HCT116 (cell line): Measurements from ENCODE around the gene VCPKMT. TPM values are rescaled to one million over a fixed set of nuclear protein-coding genes. Genes with fewer than 3 reads are reported as not detected.

Experiments
- ATAC-seq: fragments of 200-7000 bp; cut with Tn5 transposase; 2 replicates; pipeline ENCODE4 v1.9.1; 2020; ENCODE audit warnings: mild to moderate bottlenecking, moderate library complexity
- BruUV-seq: library from RNA; stranded (reverse); fragments of 400-500 nt; replicated peaks from 2 replicates; lab custom pipeline; 2021; lab: Mats Ljungman, UMichigan
- CTCF ChIA-PET: fragments of 300-600 bp; sonication (Branson Sonifier 250); formaldehyde crosslinking; loops from one replicate; lab custom pipeline; 2021; ENCODE audit warnings: antibody characterized with exemption; lab: Charles Lee
- POLR2A ChIA-PET: fragments of 300-600, 350-600 bp; sonication (Branson Sonifier 250); formaldehyde crosslinking; loops from one replicate; lab custom pipeline; 2021; ENCODE audit warnings: antibody characterized with exemption; lab: Charles Lee
- RAD21 ChIA-PET, 2 experiments: fragments of 300-600 bp; sonication (Branson Sonifier 250); formaldehyde crosslinking; loops; one replicate each; lab custom pipeline; 2023; ENCODE audit warnings: low total read pairs in 2 of 2; ENCODE audit not compliant: uncharacterized antibody in 2 of 2, unreplicated experiment in 2 of 2, low non-redundant PET in 1 of 2; lab: Charles Lee
- DNase-seq: peaks from one replicate; pipeline ENCODE4 v3.0.0-alpha.2; 2010; ENCODE audit warnings: low read depth, low spot score
- H2AFZ ChIP-seq: fragments of 200-600 bp; shearing (Covaris generic), sonication (generic); 2 replicates; pipeline ENCODE4 v1.6.1; 2017; ENCODE audit warnings: low read depth, mixed run types, mixed read lengths, antibody characterized with exemption, low read length; ENCODE audit not compliant: poor library complexity, severe bottlenecking
- H3K27ac ChIP-seq: 2 replicates; pipeline ENCODE4 v1.5.1; 2012; ENCODE audit warnings: low read depth, low read length
- H3K27me3 ChIP-seq: fragments of 200-600 bp; sonication (generic); 2 replicates; pipeline ENCODE4 v1.6.1; 2016; ENCODE audit warnings: mixed run types, low read length, mixed read lengths; ENCODE audit not compliant: insufficient read depth
- H3K36me3 ChIP-seq, 2 experiments: fragments of 200-500 bp in 1 of 2; fragments of 200-600 bp in 1 of 2; sonication (Bioruptor generic) in 1 of 2; sonication (generic) in 1 of 2; 2 replicates each; pipeline versions ENCODE4 v1.5.1 to v1.6.1; 2014 to 2016; ENCODE audit warnings: low read length in 2 of 2, inconsistent platforms in 1 of 2, mixed read lengths in 1 of 2, mixed run types in 1 of 2; ENCODE audit not compliant: insufficient read depth in 2 of 2, control insufficient read depth in 1 of 2
- H3K4me1 ChIP-seq, 2 experiments: fragments of 200-600 bp in 1 of 2; sonication (generic) in 1 of 2; 2 replicates each; pipeline versions ENCODE4 v1.5.1 to v1.6.1; 2012 to 2017; ENCODE audit warnings: low read length in 2 of 2, inconsistent platforms in 1 of 2, mild to moderate bottlenecking in 1 of 2, mixed read lengths in 1 of 2, mixed run types in 1 of 2, moderate library complexity in 1 of 2; ENCODE audit not compliant: insufficient read depth in 2 of 2, control insufficient read depth in 1 of 2
- H3K4me2 ChIP-seq: fragments of 200-600 bp; sonication (generic); 2 replicates; pipeline ENCODE4 v1.6.1; 2017; ENCODE audit warnings: mixed run types, low read length, mixed read lengths
- H3K4me3 ChIP-seq, 2 experiments: fragments of 200-600 bp in 1 of 2; sonication (generic) in 1 of 2; replicated peaks in 1 of 2; 2 replicates each; pipeline ENCODE4 v1.5.1; 2011 to 2016; ENCODE audit warnings: low read length in 2 of 2, control low read depth in 1 of 2, low read depth in 1 of 2, mild to moderate bottlenecking in 1 of 2, mixed read lengths in 1 of 2, mixed run types in 1 of 2
- H3K79me2 ChIP-seq: fragments of 200-600 bp; sonication (generic); 2 replicates; pipeline ENCODE4 v1.6.1; 2017; ENCODE audit warnings: mild to moderate bottlenecking, mixed run types, low read length, moderate library complexity, mixed read lengths; ENCODE audit not compliant: insufficient read depth
- H3K9ac ChIP-seq: fragments of 200-600 bp; sonication (generic); 2 replicates; pipeline ENCODE4 v1.6.1; 2016; ENCODE audit warnings: low read length, mixed read lengths
- H3K9me2 ChIP-seq: fragments of 200-600 bp; sonication (generic), shearing (Covaris generic); 2 replicates; pipeline ENCODE4 v1.6.1; 2017; ENCODE audit warnings: mixed run types, mild to moderate bottlenecking, moderate library complexity; ENCODE audit not compliant: insufficient read depth
- H3K9me3 ChIP-seq, 2 experiments: fragments of 200-500 bp in 1 of 2; fragments of 200-600 bp in 1 of 2; sonication (Bioruptor generic) in 1 of 2; sonication (generic) in 1 of 2; 2 replicates each; pipeline ENCODE4 v1.6.1; 2014 to 2017; ENCODE audit warnings: low read length in 2 of 2, mixed read lengths in 2 of 2, inconsistent platforms in 1 of 2, low read depth in 1 of 2, mild to moderate bottlenecking in 1 of 2, mixed run types in 1 of 2, moderate library complexity in 1 of 2; ENCODE audit not compliant: control insufficient read depth in 1 of 2, insufficient read depth in 1 of 2
- H4K20me1 ChIP-seq: fragments of 200-600 bp; sonication (generic), shearing (Covaris generic); 2 replicates; pipeline ENCODE4 v1.6.1; 2017; ENCODE audit warnings: mixed run types, mild to moderate bottlenecking, moderate library complexity; ENCODE audit not compliant: insufficient read depth
- CBX3 ChIP-seq: IDR thresholded peaks from 2 replicates; pipeline ENCODE4 v1.6.1; 2012; ENCODE audit warnings: low read depth
- CEBPB ChIP-seq: IDR thresholded peaks from 2 replicates; pipeline ENCODE4 v1.6.1; 2012; ENCODE audit warnings: low read depth
- EGR1 ChIP-seq: IDR thresholded peaks from 2 replicates; pipeline ENCODE4 v1.6.1; 2012; ENCODE audit warnings: low read depth
- ELF1 ChIP-seq: IDR thresholded peaks from 2 replicates; pipeline ENCODE4 v1.6.1; 2012; ENCODE audit warnings: low read depth, borderline replicate concordance
- EZH2 ChIP-seq: fragments of 200-600 bp; sonication (generic); IDR thresholded peaks from 2 replicates; pipeline ENCODE4 v1.6.1; 2017; ENCODE audit warnings: antibody characterized with exemption, mixed run types
- EZH2phosphoT487 ChIP-seq: fragments of 200-600 bp; IDR thresholded peaks from 2 replicates; pipeline ENCODE4 v1.6.1; 2018; ENCODE audit warnings: antibody characterized with exemption, borderline replicate concordance
- FOSL1 ChIP-seq: IDR thresholded peaks from 2 replicates; pipeline ENCODE4 v1.6.1; 2012; ENCODE audit warnings: low read depth
- JUND ChIP-seq: IDR thresholded peaks from 2 replicates; pipeline ENCODE4 v1.6.1; 2012
- POLR2A ChIP-seq: IDR thresholded peaks from 2 replicates; pipeline ENCODE4 v1.7.0; 2011; ENCODE audit warnings: borderline replicate concordance; ENCODE audit not compliant: insufficient read depth, insufficient read length; ENCODE audit errors: extremely low read depth
- POLR2AphosphoS5 ChIP-seq: IDR thresholded peaks from 2 replicates; pipeline ENCODE4 v1.6.1; 2011; ENCODE audit warnings: mild to moderate bottlenecking, low read depth, low read length, moderate library complexity
- RAD21 ChIP-seq: IDR thresholded peaks from 2 replicates; pipeline ENCODE4 v1.6.1; 2012; ENCODE audit warnings: low read depth, mild to moderate bottlenecking
- SIN3A ChIP-seq: IDR thresholded peaks from 2 replicates; pipeline ENCODE4 v1.6.1; 2012; ENCODE audit warnings: low read depth
- SRF ChIP-seq: IDR thresholded peaks from 2 replicates; pipeline ENCODE4 v1.6.1; 2012; ENCODE audit warnings: low read depth
- TCF7L2 ChIP-seq: IDR thresholded peaks from 2 replicates; pipeline ENCODE4 v1.7.0; 2011; ENCODE audit warnings: borderline replicate concordance, inconsistent platforms; ENCODE audit not compliant: insufficient read depth, insufficient read length; ENCODE audit errors: extremely low read depth
- YY1 ChIP-seq: IDR thresholded peaks from 2 replicates; pipeline ENCODE4 v1.6.1; 2011; ENCODE audit warnings: low read length, low read depth, moderate library complexity, mild to moderate bottlenecking; ENCODE audit not compliant: insufficient replicate concordance; ENCODE audit errors: extremely low read depth
- ZFX ChIP-seq: fragments of 450-650 bp; IDR thresholded peaks from 2 replicates; pipeline ENCODE4 v1.6.1; 2017
- ZNF274 ChIP-seq: fragments of 200-500 bp; sonication (Bioruptor generic); IDR thresholded peaks from 2 replicates; pipeline ENCODE4 v1.6.1; 2014; ENCODE audit warnings: mild to moderate bottlenecking, low read depth, low read length, inconsistent platforms
- intact Hi-C: fragments of 100-400 bp; cut with micrococcal nuclease; formaldehyde crosslinking; loops from 2 replicates; pipeline ENCODE4 v1.10.0; 2022
- total RNA-seq: library from RNA; stranded (reverse); gene quantifications from one replicate; pipeline ENCODE4 v1.2.1, GENCODE V29; 2021; ENCODE audit not compliant: unreplicated experiment
- TF ChIP-seq, protein P1 (sequence below): IDR thresholded peaks from 2 replicates; pipeline ENCODE4 v1.6.1; 2012; ENCODE audit warnings: low read depth
- TF ChIP-seq, protein P2 (sequence below): IDR thresholded peaks from 2 replicates; pipeline ENCODE4 v1.6.1; 2011; ENCODE audit warnings: mild to moderate bottlenecking, low read length, moderate library complexity; ENCODE audit not compliant: insufficient replicate concordance; ENCODE audit errors: extremely low read depth
- TF ChIP-seq, protein P3 (sequence below), 3 experiments: fragments of 200-600 bp in 1 of 3; sonication (generic) in 1 of 3; IDR thresholded peaks in 2 of 3; conservative IDR thresholded peaks in 1 of 3; 2 replicates each; pipeline ENCODE4 v1.5.1; 2012 to 2017; ENCODE audit warnings: low read depth in 2 of 3, low read length in 2 of 3, antibody characterized with exemption in 1 of 3, borderline replicate concordance in 1 of 3, control low read depth in 1 of 3, mild to moderate bottlenecking in 1 of 3, mixed read lengths in 1 of 3, mixed run types in 1 of 3, moderate library complexity in 1 of 3; ENCODE audit not compliant: insufficient read depth in 1 of 3

VCPKMT gene
- total RNA-seq, 1 experiment from 2014 or later: 9.7 TPM

- ATAC-seq: no peak; the same call in 1 of the 2 replicates
- RAD21 ChIA-PET: no interaction called here
- no peaks in the 10 kb centered on the region for H3K9me2 ChIP-seq
- TF ChIP-seq YY1 (no peak), POLR2A (no peak), SRF (no peak), ELF1 (no peak), RAD21 (no peak), POLR2AphosphoS5 (no peak), JUND (no peak), ZNF274 (no peak), CBX3 (no peak), SIN3A (no peak), EZH2 (no peak), CEBPB (no peak), FOSL1 (no peak), EGR1 (no peak), ZFX (no peak), EZH2phosphoT487 (no peak), TCF7L2 (no peak)
- TF ChIP-seq, protein P1, sequence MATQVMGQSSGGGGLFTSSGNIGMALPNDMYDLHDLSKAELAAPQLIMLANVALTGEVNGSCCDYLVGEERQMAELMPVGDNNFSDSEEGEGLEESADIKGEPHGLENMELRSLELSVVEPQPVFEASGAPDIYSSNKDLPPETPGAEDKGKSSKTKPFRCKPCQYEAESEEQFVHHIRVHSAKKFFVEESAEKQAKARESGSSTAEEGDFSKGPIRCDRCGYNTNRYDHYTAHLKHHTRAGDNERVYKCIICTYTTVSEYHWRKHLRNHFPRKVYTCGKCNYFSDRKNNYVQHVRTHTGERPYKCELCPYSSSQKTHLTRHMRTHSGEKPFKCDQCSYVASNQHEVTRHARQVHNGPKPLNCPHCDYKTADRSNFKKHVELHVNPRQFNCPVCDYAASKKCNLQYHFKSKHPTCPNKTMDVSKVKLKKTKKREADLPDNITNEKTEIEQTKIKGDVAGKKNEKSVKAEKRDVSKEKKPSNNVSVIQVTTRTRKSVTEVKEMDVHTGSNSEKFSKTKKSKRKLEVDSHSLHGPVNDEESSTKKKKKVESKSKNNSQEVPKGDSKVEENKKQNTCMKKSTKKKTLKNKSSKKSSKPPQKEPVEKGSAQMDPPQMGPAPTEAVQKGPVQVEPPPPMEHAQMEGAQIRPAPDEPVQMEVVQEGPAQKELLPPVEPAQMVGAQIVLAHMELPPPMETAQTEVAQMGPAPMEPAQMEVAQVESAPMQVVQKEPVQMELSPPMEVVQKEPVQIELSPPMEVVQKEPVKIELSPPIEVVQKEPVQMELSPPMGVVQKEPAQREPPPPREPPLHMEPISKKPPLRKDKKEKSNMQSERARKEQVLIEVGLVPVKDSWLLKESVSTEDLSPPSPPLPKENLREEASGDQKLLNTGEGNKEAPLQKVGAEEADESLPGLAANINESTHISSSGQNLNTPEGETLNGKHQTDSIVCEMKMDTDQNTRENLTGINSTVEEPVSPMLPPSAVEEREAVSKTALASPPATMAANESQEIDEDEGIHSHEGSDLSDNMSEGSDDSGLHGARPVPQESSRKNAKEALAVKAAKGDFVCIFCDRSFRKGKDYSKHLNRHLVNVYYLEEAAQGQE: no peak
- TF ChIP-seq, protein P2, sequence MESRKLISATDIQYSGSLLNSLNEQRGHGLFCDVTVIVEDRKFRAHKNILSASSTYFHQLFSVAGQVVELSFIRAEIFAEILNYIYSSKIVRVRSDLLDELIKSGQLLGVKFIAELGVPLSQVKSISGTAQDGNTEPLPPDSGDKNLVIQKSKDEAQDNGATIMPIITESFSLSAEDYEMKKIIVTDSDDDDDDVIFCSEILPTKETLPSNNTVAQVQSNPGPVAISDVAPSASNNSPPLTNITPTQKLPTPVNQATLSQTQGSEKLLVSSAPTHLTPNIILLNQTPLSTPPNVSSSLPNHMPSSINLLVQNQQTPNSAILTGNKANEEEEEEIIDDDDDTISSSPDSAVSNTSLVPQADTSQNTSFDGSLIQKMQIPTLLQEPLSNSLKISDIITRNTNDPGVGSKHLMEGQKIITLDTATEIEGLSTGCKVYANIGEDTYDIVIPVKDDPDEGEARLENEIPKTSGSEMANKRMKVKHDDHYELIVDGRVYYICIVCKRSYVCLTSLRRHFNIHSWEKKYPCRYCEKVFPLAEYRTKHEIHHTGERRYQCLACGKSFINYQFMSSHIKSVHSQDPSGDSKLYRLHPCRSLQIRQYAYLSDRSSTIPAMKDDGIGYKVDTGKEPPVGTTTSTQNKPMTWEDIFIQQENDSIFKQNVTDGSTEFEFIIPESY: no peak
- TF ChIP-seq, protein P3, sequence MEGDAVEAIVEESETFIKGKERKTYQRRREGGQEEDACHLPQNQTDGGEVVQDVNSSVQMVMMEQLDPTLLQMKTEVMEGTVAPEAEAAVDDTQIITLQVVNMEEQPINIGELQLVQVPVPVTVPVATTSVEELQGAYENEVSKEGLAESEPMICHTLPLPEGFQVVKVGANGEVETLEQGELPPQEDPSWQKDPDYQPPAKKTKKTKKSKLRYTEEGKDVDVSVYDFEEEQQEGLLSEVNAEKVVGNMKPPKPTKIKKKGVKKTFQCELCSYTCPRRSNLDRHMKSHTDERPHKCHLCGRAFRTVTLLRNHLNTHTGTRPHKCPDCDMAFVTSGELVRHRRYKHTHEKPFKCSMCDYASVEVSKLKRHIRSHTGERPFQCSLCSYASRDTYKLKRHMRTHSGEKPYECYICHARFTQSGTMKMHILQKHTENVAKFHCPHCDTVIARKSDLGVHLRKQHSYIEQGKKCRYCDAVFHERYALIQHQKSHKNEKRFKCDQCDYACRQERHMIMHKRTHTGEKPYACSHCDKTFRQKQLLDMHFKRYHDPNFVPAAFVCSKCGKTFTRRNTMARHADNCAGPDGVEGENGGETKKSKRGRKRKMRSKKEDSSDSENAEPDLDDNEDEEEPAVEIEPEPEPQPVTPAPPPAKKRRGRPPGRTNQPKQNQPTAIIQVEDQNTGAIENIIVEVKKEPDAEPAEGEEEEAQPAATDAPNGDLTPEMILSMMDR (IDR thresholded peaks at IDR 0.05 in 2 of 3, conservative IDR thresholded peaks at IDR 0.05 in 1 of 3; ENCODE audit: borderline replicate concordance in 1 of 3, insufficient read depth in 1 of 3, low read depth in 2 of 3, low read length in 2 of 3): no peak
- TF ChIP-seq, all 23 proteins: peak for 0
- Histone ChIP-seq H3K9me3 (no peaks in the 10 kb centered on the region), H4K20me1 (no peaks in the 10 kb centered on the region), H3K4me2 (peak overlapping the region; percentile 86), H2AFZ (peak overlapping the region; percentile 95), H3K27me3 (no peaks in the 10 kb centered on the region), H3K79me2 (peaks cover 41% of the 10 kb centered on the region), H3K4me3 (peak overlapping the region; percentile 76 to 90), H3K27ac (peak overlapping the region; percentile 50), H3K4me1 (peaks cover 7 to 11% of the 10 kb centered on the region in 2 experiments), H3K9ac (peak overlapping the region; percentile 93), H3K36me3 (peaks cover 15 to 23% of the 10 kb centered on the region in 2 experiments)
- POLR2A ChIA-PET: interaction anchor here (0.8 to 1.4 kb wide), 3 partner anchors 9 to 254 kb away, joined by 3 to 4 read pairs (median 4); no protein-coding TSS in a partner anchor
- DNase-seq: no peak
- intact Hi-C loops: loop anchor here (5.0 kb wide), 1 partner anchor 495 kb away; the partner anchor contains the start of genes MGAT2 and RPL36AL
- TSS peak; percentile 100 for BruUV-seq
- CTCF ChIA-PET: interaction anchor here (1.2 kb wide), 1 partner anchor 12 kb away, joined by 7 read pairs; no protein-coding TSS in a partner anchor
Observed at GRCh38 chr14:50116966-50117365, 594 bp upstream of the VCPKMT start.
